ENCODE data around the gene PTPRN2. TPM values are rescaled to one million over a fixed set of nuclear protein-coding genes. Genes with fewer than 3 reads are reported as not detected.
"Not testable (repeated sequence)": the region's sequence is repeated elsewhere in the genome, so short reads cannot be mapped to it uniquely, and the experiment has no call there.

The PTPRN2 gene
- total RNA-seq, 1 experiment from 2014 or later = not detected

GRCh38 chr7:158428131-158428836 lies 159.3 kb downstream of the PTPRN2 start:
- CTCF ChIA-PET = no interaction called here
- Histone ChIP-seq H3F3A (ENCODE audit: insufficient read depth, low read depth) (no peaks in the 10 kb centered on the region), H3K9me2 (ENCODE audit: insufficient read depth) (no peaks in the 10 kb centered on the region), H4K20me1 (ENCODE audit: insufficient read depth) (no peaks in the 10 kb centered on the region), H2AFZ (no peak overlapping the region), H3K79me2 (ENCODE audit: low read depth) (no peaks in the 10 kb centered on the region), H3K27ac (no peak overlapping the region), H3K4me3 (no peak overlapping the region), H3K9me3 (ENCODE audit: insufficient read depth, low read depth) (no peaks in the 10 kb centered on the region), H3K4me1 (replicated peaks; ENCODE audit: insufficient read depth) (no peaks in the 10 kb centered on the region), H3K4me2 (no peak overlapping the region), H3K27me3 (ENCODE audit: insufficient read depth, low read depth) (peaks cover 73% of the 10 kb centered on the region), H3K36me3 (ENCODE audit: low read depth) (no peaks in the 10 kb centered on the region)
- TF ChIP-seq EZH2 (IDR thresholded peaks at IDR 0.05; ENCODE audit: low read depth) (no peak; the same call in 1 of the 2 replicates), CTCF (conservative IDR thresholded peaks at IDR 0.05) (no peak)
- DNase-seq = no peak
- BruUV-seq (replicated peaks) = no TSS peak
- POLR2A ChIA-PET (ENCODE audit: unreplicated experiment) = no interaction called here
- intact Hi-C loops (cut with micrococcal nuclease; ENCODE audit: unreplicated experiment) = no loop called here

- peaks cover 73% of the 10 kb centered on the region for H3K27me3 ChIP-seq (ENCODE audit: insufficient read depth, low read depth)
- H4K20me1 ChIP-seq (ENCODE audit: insufficient read depth); H3K27ac ChIP-seq; H3F3A ChIP-seq (ENCODE audit: insufficient read depth, low read depth); H3K9me3 ChIP-seq (ENCODE audit: insufficient read depth, low read depth); H3K4me3 ChIP-seq; H3K79me2 ChIP-seq (ENCODE audit: low read depth); H3K9me2 ChIP-seq (ENCODE audit: insufficient read depth); intact Hi-C loops (cut with micrococcal nuclease; ENCODE audit: unreplicated experiment); H3K4me2 ChIP-seq; H2AFZ ChIP-seq; CTCF ChIA-PET; POLR2A ChIA-PET (ENCODE audit: unreplicated experiment); BruUV-seq (replicated peaks); H3K4me1 ChIP-seq (replicated peaks; ENCODE audit: insufficient read depth); DNase-seq; H3K36me3 ChIP-seq (ENCODE audit: low read depth): not testable (repeated sequence)
Measured at GRCh38 chr7:158425676-158426075, 161.9 kb downstream of the PTPRN2 start.

- Histone ChIP-seq H3F3A (ENCODE audit: insufficient read depth, low read depth) (no peaks in the 10 kb centered on the region), H3K27ac (no peak overlapping the region), H3K4me2 (no peak overlapping the region), H3K79me2 (ENCODE audit: low read depth) (no peaks in the 10 kb centered on the region), H3K27me3 (ENCODE audit: insufficient read depth, low read depth) (peaks cover 73% of the 10 kb centered on the region), H3K4me3 (no peak overlapping the region), H3K4me1 (replicated peaks; ENCODE audit: insufficient read depth) (no peaks in the 10 kb centered on the region), H4K20me1 (ENCODE audit: insufficient read depth) (no peaks in the 10 kb centered on the region), H3K36me3 (ENCODE audit: low read depth) (no peaks in the 10 kb centered on the region), H3K9me3 (ENCODE audit: insufficient read depth, low read depth) (no peaks in the 10 kb centered on the region), H3K9me2 (ENCODE audit: insufficient read depth) (no peaks in the 10 kb centered on the region), H2AFZ (no peak overlapping the region)
- ChIA-PET CTCF (no interaction called here), POLR2A (ENCODE audit: unreplicated experiment) (no interaction called here)
- TF ChIP-seq CTCF (conservative IDR thresholded peaks at IDR 0.05) (no peak), EZH2 (IDR thresholded peaks at IDR 0.05; ENCODE audit: low read depth) (no peak)
- no peak for DNase-seq
- BruUV-seq (replicated peaks) = no TSS peak
- intact Hi-C loops (cut with micrococcal nuclease; ENCODE audit: unreplicated experiment) = no loop called here
Measured at GRCh38 chr7:158424531-158424930, 163.1 kb downstream of the PTPRN2 start.

GRCh38 chr7:158424011-158424410 lies 163.6 kb downstream of the PTPRN2 start:
- Histone ChIP-seq H3K4me3 (no peak overlapping the region), H2AFZ (no peak overlapping the region), H3K27me3 (ENCODE audit: insufficient read depth, low read depth) (peaks cover 73% of the 10 kb centered on the region), H3K4me1 (replicated peaks; ENCODE audit: insufficient read depth) (no peaks in the 10 kb centered on the region), H3K9me2 (ENCODE audit: insufficient read depth) (no peaks in the 10 kb centered on the region), H3K79me2 (ENCODE audit: low read depth) (no peaks in the 10 kb centered on the region), H3F3A (ENCODE audit: insufficient read depth, low read depth) (no peaks in the 10 kb centered on the region), H3K36me3 (ENCODE audit: low read depth) (no peaks in the 10 kb centered on the region), H3K9me3 (ENCODE audit: insufficient read depth, low read depth) (no peaks in the 10 kb centered on the region), H3K4me2 (no peak overlapping the region), H3K27ac (no peak overlapping the region), H4K20me1 (ENCODE audit: insufficient read depth) (no peaks in the 10 kb centered on the region)
- no peak for TF ChIP-seq CTCF (conservative IDR thresholded peaks at IDR 0.05)
- TF ChIP-seq EZH2 (IDR thresholded peaks at IDR 0.05; ENCODE audit: low read depth) = no peak
- CTCF ChIA-PET = no interaction called here
- POLR2A ChIA-PET (ENCODE audit: unreplicated experiment) = no interaction called here
- no TSS peak for BruUV-seq (replicated peaks)
- intact Hi-C loops (cut with micrococcal nuclease; ENCODE audit: unreplicated experiment) = no loop called here
- DNase-seq = no peak

Data from PC-9 (cell line).